Loucy (cell line): ENCODE data around the gene TTC39C.
"Not testable (repeated sequence)": the region's sequence is repeated elsewhere in the genome, so short reads cannot be mapped to it uniquely, and the experiment has no call there.

ENCODE experiments used
- H2AFZ ChIP-seq: fragments of 200-600 bp; sonication (generic); 2 replicates; pipeline ENCODE4 v1.6.0; 2016; ENCODE audit warnings: antibody characterized with exemption, mild to moderate bottlenecking, low read length, moderate library complexity
- H3F3A ChIP-seq: fragments of 200-600 bp; 2 replicates; pipeline ENCODE4 v1.6.0; 2016; ENCODE audit warnings: antibody characterized with exemption, low read depth, mild to moderate bottlenecking
- H3K27me3 ChIP-seq: fragments of 200-600 bp; sonication (generic); 2 replicates; pipeline ENCODE4 v1.6.1; 2014; ENCODE audit warnings: low read length, mild to moderate bottlenecking; ENCODE audit not compliant: insufficient read depth, poor library complexity, severe bottlenecking
- H3K36me3 ChIP-seq: fragments of 200-600 bp; sonication (generic); 2 replicates; pipeline ENCODE4 v1.6.1; 2016; ENCODE audit warnings: low read length; ENCODE audit not compliant: insufficient read depth
- H3K4me1 ChIP-seq: fragments of 200-600 bp; sonication (generic); 2 replicates; pipeline ENCODE4 v1.5.1; 2014; ENCODE audit warnings: low read length, mild to moderate bottlenecking; ENCODE audit not compliant: insufficient read depth, poor library complexity, severe bottlenecking
- H3K4me2 ChIP-seq: fragments of 200-600 bp; sonication (generic); 2 replicates; pipeline ENCODE4 v1.6.0; 2014; ENCODE audit warnings: antibody characterized with exemption, low read length, low read depth, mild to moderate bottlenecking; ENCODE audit not compliant: poor library complexity, severe bottlenecking
- H3K4me3 ChIP-seq: fragments of 200-600 bp; sonication (generic); 2 replicates; pipeline ENCODE4 v1.5.1; 2014; ENCODE audit warnings: low read length, mild to moderate bottlenecking, mixed read lengths; ENCODE audit not compliant: poor library complexity, severe bottlenecking
- H3K79me2 ChIP-seq: fragments of 200-600 bp; sonication (generic); 2 replicates; pipeline ENCODE4 v1.6.1; 2014; ENCODE audit warnings: low read length; ENCODE audit not compliant: insufficient read depth
- H3K9ac ChIP-seq: fragments of 200-600 bp; sonication (generic); 2 replicates; pipeline ENCODE4 v1.6.0; 2014; ENCODE audit warnings: mild to moderate bottlenecking, low read depth, low read length, moderate library complexity; ENCODE audit not compliant: poor library complexity, severe bottlenecking
- H3K9me2 ChIP-seq: fragments of 200-600 bp; sonication (generic); replicated peaks from 2 replicates; pipeline ENCODE4 v1.6.1; 2016; ENCODE audit warnings: low read depth, low read length, mixed read lengths
- H3K9me3 ChIP-seq: fragments of 200-600 bp; sonication (generic); 2 replicates; pipeline ENCODE4 v1.6.1; 2014; ENCODE audit warnings: mild to moderate bottlenecking, antibody characterized with exemption, low read length, low read depth; ENCODE audit not compliant: insufficient read depth
- H4K20me1 ChIP-seq: fragments of 200-600 bp; sonication (generic); 2 replicates; pipeline ENCODE4 v1.6.0; 2014; ENCODE audit warnings: antibody characterized with exemption, low read length, mild to moderate bottlenecking; ENCODE audit not compliant: insufficient read depth, poor library complexity, severe bottlenecking
- EZH2phosphoT487 ChIP-seq: fragments of 200-600 bp; IDR thresholded peaks from 2 replicates; pipeline ENCODE4 v1.6.1; 2018; ENCODE audit warnings: antibody characterized with exemption, mild to moderate bottlenecking, moderate library complexity, borderline replicate concordance
- TF ChIP-seq, protein P1 (sequence below): fragments of 200-600 bp; sonication (generic); conservative IDR thresholded peaks from 2 replicates; pipeline ENCODE4 v1.5.1; 2014; ENCODE audit warnings: mild to moderate bottlenecking, antibody characterized with exemption, low read length

TTC39C gene

DNA sequence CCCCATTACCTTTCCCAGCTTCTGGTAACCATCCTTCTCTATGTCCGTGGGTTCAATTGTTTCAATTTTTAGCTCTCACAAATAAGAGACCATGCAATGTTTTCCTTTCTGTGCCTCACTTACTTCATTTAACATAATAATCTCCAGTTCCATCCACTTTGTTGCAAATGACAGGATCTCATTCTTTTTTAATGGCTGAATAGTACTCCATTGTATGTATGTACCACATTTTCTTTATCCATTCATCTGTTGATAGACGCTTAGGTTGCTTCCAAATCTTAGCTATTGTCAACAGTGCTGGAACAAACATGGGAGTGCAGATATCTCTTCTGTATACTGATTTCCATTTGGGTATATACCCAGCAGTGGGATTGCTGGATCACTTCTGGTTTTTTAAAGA lies 126.1 kb downstream of the TTC39C start:
- Histone ChIP-seq H4K20me1 (no peaks in the 10 kb centered on the region), H2AFZ (no peak overlapping the region), H3K9me3 (no peaks in the 10 kb centered on the region), H3K27me3 (no peaks in the 10 kb centered on the region), H3K9ac (no peak overlapping the region), H3K36me3 (no peaks in the 10 kb centered on the region), H3K4me3 (no peak overlapping the region), H3K79me2 (no peaks in the 10 kb centered on the region), H3K4me2 (no peak overlapping the region), H3K4me1 (no peaks in the 10 kb centered on the region), H3F3A (no peaks in the 10 kb centered on the region), H3K9me2 (no peaks in the 10 kb centered on the region)
- TF ChIP-seq, protein P1, sequence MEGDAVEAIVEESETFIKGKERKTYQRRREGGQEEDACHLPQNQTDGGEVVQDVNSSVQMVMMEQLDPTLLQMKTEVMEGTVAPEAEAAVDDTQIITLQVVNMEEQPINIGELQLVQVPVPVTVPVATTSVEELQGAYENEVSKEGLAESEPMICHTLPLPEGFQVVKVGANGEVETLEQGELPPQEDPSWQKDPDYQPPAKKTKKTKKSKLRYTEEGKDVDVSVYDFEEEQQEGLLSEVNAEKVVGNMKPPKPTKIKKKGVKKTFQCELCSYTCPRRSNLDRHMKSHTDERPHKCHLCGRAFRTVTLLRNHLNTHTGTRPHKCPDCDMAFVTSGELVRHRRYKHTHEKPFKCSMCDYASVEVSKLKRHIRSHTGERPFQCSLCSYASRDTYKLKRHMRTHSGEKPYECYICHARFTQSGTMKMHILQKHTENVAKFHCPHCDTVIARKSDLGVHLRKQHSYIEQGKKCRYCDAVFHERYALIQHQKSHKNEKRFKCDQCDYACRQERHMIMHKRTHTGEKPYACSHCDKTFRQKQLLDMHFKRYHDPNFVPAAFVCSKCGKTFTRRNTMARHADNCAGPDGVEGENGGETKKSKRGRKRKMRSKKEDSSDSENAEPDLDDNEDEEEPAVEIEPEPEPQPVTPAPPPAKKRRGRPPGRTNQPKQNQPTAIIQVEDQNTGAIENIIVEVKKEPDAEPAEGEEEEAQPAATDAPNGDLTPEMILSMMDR = no peak
- TF ChIP-seq EZH2phosphoT487 = no peak

DNA sequence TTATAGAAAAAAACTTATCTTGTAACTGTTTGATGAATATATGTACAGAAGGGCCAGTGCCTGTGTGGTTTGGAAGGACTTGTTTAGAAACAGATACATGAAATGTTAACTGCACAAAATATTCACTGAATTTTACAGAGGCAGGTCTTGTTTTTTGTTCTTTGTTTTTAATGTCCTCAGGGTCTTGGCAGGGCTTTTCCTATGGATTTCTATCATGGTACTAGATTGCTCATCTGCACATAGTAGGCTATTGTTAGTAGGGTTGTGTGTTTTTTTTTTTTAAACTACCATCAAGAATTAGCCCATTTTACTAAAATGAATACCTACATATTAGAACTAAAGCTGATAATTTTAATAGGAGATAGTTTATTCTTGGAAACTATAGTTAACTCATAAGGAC lies 127.8 kb downstream of the TTC39C start:
- Histone ChIP-seq H4K20me1 (no peaks in the 10 kb centered on the region), H3K9ac (no peak overlapping the region), H3K36me3 (no peaks in the 10 kb centered on the region), H3K9me2 (no peaks in the 10 kb centered on the region), H2AFZ (no peak overlapping the region), H3K4me2 (no peak overlapping the region), H3K4me3 (no peak overlapping the region), H3K4me1 (no peaks in the 10 kb centered on the region), H3K79me2 (no peaks in the 10 kb centered on the region), H3K27me3 (no peaks in the 10 kb centered on the region), H3K9me3 (no peaks in the 10 kb centered on the region), H3F3A (no peaks in the 10 kb centered on the region)
- TF ChIP-seq, protein P1 = no peak
- TF ChIP-seq EZH2phosphoT487 = no peak

DNA sequence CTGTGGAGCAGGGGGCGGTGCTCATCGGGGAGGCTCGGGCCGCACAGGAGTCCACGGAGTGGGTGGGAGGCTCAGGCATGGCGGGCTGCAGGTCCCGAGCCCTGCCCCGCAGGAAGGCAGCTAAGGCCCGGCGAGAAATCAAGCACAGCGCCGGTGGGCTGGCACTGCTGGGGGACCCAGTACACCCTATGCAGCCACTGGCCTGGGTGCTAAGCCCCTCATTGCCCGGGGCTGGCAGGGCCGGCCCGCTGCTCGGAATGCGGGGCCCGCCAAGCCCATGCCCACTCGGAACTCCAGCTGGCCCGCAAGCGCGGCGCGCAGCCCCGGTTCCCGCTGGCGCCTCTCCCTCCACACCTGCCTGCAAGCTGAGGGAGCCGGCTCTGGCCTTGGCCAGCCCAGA lies 135.0 kb downstream of the TTC39C start:
- not testable (repeated sequence) for H3K9me3 ChIP-seq, H3F3A ChIP-seq, H3K79me2 ChIP-seq, H3K4me1 ChIP-seq, H4K20me1 ChIP-seq, H2AFZ ChIP-seq, H3K4me3 ChIP-seq, H3K36me3 ChIP-seq, H3K27me3 ChIP-seq, H3K9me2 ChIP-seq, H3K9ac ChIP-seq, H3K4me2 ChIP-seq

DNA sequence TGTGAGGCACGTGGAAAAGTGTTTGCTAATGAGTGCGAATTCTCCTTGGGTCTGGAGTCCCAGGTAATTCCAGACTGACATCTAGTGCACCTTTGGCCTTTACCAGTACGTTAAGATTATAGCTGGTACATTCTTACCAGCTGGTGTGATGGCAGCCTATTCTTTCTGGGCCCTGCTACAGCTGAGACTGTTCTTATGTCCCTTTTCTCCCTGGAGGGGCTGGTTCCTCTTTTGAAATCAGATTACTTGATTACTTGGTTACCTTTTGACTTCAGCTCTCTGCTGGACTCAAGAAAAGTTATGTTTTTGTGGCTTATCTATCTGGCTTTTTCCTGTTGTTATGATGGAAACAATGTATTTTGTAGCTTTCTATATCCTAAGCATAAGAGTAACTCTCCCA lies 138.8 kb downstream of the TTC39C start:
- Histone ChIP-seq H3K9me3 (no peaks in the 10 kb centered on the region), H3K4me2 (no peak overlapping the region), H4K20me1 (no peaks in the 10 kb centered on the region), H3K9me2 (no peaks in the 10 kb centered on the region), H3K79me2 (no peaks in the 10 kb centered on the region), H3K27me3 (no peaks in the 10 kb centered on the region), H3K36me3 (no peaks in the 10 kb centered on the region), H3K4me1 (no peaks in the 10 kb centered on the region), H3F3A (no peaks in the 10 kb centered on the region), H3K4me3 (no peak overlapping the region), H3K9ac (no peak overlapping the region), H2AFZ (no peak overlapping the region)
- TF ChIP-seq, protein P1 = no peak
- no peak for TF ChIP-seq EZH2phosphoT487
